Fibroblast of mammary gland (primary cell): ENCODE data around the gene EIPR1.
"Not testable (repeated sequence)": the region's sequence is repeated elsewhere in the genome, so short reads cannot be mapped to it uniquely, and the experiment has no call there.

ENCODE experiments used
- DNase-seq: peaks from one replicate; pipeline ENCODE4 v3.0.0-alpha.2; 2010; ENCODE audit warnings: low read depth
- H3K4me3 ChIP-seq: 2 replicates; pipeline ENCODE4 v1.5.1; 2011; ENCODE audit warnings: low read depth, mild to moderate bottlenecking, low read length, moderate library complexity; ENCODE audit not compliant: control insufficient read depth
- TF ChIP-seq, protein P1 (sequence below): conservative IDR thresholded peaks from 2 replicates; pipeline ENCODE4 v1.5.1; 2011; ENCODE audit warnings: low read depth, low read length, inconsistent platforms; ENCODE audit not compliant: control insufficient read depth, insufficient read depth

The EIPR1 gene

DNA sequence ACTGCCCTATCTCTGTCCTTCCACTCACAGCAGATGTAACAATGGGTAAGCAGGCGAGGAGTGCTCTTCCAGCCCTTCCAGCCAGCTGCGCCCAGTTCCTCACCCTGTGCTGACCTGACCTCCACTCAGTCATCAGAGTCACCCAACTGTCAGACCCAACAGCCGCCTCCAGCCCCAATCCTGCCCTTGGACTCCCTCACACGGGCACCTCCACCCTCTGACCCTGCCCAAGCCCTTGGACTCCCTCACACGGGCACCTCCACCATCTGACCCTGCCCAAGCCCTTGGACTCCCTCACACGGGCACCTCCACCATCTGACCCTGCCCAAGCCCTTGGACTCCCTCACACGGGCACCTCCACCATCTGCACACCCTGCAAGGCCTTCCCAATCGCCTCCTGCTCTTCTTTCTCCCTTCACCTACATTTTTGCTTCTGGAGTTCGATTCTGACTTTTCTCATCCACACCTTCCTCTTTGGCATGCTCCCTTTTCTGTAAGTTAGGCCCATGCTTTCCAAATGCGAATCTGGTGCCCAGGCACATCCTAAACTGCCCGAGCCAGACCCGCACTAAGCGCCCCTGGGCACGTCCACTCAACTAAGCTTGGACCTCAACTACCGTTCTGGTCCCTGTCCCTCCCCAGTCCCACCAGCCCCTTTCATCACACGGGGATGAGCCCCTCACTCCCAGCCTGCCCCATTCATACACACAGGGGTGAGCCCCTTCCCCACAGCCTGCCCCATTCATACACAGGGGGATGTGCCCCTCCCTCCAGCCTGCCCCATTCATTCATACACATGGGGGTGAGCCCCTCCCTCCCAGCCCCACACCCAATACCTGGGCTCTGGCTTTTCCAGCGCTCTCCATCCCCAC, 15.9 kb downstream of the EIPR1 start:
- DNase-seq: no peak
- no peak overlapping the region for H3K4me3 ChIP-seq
- TF ChIP-seq, protein P1, sequence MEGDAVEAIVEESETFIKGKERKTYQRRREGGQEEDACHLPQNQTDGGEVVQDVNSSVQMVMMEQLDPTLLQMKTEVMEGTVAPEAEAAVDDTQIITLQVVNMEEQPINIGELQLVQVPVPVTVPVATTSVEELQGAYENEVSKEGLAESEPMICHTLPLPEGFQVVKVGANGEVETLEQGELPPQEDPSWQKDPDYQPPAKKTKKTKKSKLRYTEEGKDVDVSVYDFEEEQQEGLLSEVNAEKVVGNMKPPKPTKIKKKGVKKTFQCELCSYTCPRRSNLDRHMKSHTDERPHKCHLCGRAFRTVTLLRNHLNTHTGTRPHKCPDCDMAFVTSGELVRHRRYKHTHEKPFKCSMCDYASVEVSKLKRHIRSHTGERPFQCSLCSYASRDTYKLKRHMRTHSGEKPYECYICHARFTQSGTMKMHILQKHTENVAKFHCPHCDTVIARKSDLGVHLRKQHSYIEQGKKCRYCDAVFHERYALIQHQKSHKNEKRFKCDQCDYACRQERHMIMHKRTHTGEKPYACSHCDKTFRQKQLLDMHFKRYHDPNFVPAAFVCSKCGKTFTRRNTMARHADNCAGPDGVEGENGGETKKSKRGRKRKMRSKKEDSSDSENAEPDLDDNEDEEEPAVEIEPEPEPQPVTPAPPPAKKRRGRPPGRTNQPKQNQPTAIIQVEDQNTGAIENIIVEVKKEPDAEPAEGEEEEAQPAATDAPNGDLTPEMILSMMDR: no peak

DNA sequence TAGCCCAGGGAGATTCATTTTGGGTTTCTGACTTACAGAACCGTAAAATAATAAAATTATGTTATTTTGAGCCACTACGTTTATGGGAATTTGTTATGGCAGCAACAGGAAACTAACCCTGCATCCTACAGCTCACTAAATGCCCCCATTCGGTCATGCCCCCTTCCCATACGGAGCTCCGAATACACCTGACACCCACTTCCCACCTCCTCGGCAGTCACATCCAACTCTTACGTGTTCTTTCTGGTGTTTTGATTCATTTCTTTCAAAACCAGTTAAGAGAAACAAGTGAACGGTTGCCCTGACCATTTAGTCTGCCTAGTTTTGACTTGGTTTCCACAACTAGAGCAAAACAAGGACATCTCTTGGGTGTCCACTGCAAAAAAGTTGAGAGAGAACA, 19.7 kb downstream of the EIPR1 start:
- DNase-seq: no peak
- TF ChIP-seq, protein P1: no peak
- no peak overlapping the region for H3K4me3 ChIP-seq

DNA sequence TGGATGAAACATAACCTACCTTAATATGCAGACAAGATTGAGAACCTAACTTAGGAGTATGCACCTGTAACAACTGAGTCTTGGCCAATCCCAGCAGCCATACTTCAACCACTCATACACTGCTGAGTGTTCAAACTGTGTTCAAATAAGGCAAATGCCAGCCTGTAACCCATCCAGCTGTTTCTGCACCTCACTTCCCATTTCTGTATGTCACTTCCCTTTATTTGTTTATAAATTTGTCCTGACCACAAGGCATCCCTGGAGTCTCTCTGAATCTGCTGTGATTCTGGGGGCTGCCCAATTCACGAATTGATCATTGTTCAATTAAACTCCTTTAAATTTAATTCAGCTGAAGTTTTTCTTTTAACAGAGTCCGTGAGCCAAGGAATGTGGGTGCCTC, 20.2 kb downstream of the EIPR1 start:
- DNase-seq, H3K4me3 ChIP-seq: not testable (repeated sequence)

DNA sequence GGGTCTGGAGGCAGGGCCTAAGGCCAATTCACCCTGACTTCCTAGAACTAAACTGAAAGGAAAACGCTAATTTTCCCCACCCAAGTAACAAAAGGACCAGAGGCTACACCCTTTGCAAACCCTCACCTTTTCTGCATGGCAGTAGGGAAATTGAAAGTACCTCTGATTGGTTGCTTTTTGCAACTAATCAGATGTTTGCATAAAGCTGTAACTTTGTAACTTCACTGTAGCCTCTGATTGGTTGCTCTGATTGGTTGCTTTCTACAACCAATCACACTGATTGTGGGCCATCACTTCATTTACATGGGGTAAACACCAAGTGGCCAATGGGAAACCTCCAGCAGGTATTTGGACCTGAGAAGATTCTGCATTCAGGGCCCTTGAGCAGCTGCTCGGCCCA, 20.8 kb downstream of the EIPR1 start:
- TF ChIP-seq, protein P1: no peak
- DNase-seq: no peak
- no peak overlapping the region for H3K4me3 ChIP-seq

DNA sequence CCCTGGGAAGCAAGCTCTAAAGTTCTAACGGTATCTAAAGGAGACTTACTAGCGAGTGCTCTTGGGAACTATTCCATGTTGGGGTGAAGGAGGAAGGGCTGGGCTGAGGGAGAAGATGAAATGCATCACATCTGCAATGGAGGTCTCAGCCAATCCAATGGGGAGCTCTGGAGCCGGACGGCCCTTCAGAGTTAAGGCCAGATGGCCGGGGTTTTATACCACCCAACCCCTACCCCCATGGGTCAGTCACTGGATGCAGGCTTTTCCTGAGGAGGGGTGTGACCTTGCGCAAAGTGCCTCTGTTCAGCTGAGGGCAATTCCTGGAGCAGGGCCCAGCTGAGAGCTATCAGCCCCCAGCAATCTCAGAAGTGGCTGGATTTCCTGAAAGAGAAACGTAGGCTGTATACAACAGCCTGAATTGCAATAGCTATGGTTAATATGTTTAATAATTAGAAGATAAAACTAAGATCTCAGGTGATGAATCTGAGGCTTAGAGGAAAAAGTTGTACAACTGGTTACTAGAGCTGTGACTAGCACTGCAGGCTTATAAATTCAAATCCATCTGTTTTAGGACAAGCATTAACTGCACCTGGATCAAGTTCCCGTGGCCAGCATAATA, 21.6 kb downstream of the EIPR1 start:
- TF ChIP-seq, protein P1: no peak
- H3K4me3 ChIP-seq: no peak overlapping the region
- no peak for DNase-seq

DNA sequence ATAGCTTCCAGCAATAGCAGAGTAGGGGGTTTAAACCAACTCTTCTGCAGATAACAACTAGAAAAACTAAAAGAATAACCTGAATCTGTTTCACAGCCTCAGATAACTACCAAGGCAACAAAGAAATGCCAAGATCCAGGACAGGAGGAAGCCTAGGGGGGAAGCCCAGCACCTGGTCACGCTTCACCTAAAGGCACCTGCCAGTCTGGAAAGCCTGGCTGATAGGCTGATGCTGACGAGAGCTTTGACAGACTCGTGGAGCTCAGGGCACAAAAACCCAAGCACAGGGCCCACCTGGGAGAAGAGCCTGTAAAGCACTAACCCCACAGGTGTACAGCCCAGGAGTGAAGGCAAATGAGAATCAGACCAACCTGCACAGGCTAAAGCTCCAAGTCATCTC, 22.6 kb downstream of the EIPR1 start:
- no peak for DNase-seq
- H3K4me3 ChIP-seq: no peak overlapping the region
- TF ChIP-seq, protein P1: no peak

DNA sequence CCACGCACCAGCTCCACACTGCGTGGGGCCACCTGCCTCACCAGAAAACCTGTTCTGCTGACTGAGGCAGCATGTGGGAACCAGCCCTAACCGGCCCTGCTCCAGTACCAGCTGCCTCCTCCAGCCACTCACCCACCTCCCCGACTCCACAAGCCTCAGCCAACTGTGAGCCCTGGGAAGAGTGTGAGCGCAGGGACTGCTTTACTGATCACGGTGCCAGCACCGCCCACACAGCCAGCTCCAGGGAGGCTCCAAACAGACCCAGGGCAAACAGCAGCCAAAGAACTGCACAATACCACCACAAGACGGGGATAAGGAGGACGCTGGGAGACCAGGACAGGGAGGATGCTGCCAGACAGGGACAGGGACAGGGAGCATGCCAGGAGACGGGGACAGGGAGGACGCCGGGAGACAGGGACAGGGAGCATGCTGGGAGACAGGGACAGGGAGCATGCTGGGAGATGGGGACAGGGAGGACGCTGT, 28.4 kb downstream of the EIPR1 start:
- H3K4me3 ChIP-seq: no peak overlapping the region
- DNase-seq: peak; percentile 49
- TF ChIP-seq, protein P1: no peak
